ENCODE data around the gene ZNF330. TPM values are rescaled to one million over a fixed set of nuclear protein-coding genes. Genes with fewer than 3 reads are reported as not detected.

Gene ZNF330
- total and polyA plus RNA-seq, 10 donors, result 23.4 to 45.0 (median 36.1) TPM

- no peaks in the 10 kb centered on the region for H3K36me3 ChIP-seq
- H3K27me3 ChIP-seq (replicated peaks in 1 of 7), result no peaks in the 10 kb centered on the region
- no peak overlapping the region for H3K27ac ChIP-seq
- H3K4me1 ChIP-seq, result no peaks in the 10 kb centered on the region
- TF ChIP-seq POLR2AphosphoS5 (IDR thresholded peaks at IDR 0.05) (no peak), POLR2A (IDR thresholded peaks at IDR 0.05) (no peak), CTCF (IDR thresholded peaks at IDR 0.05 in 8 of 11, conservative IDR thresholded peaks at IDR 0.05 in 3 of 11) (no peak)
- no peak overlapping the region for H3K4me3 ChIP-seq
- intact Hi-C loops (cut with DNase I; ENCODE audit: low total_unique reads), result no loop called here
- 76 to 86% (median 81%) methylated on average over 1 to 2 of the region's 2 CpGs for WGBS, 5 donors
- H3K9me3 ChIP-seq, result peaks cover 0 to 5% (median 0%) of the 10 kb centered on the region in 8 donors
- DNase-seq, result no peak
Measured at GRCh38 chr4:141255016-141255415, 34.3 kb downstream of the ZNF330 start.

GRCh38 chr4:141258558-141258957, 37.9 kb downstream of the ZNF330 start:
- Histone ChIP-seq H3K27ac (no peak overlapping the region), H3K27me3 (replicated peaks in 1 of 7) (no peaks in the 10 kb centered on the region), H3K4me3 (no peak overlapping the region), H3K4me1 (no peaks in the 10 kb centered on the region), H3K36me3 (no peaks in the 10 kb centered on the region), H3K9me3 (no peaks in the 10 kb centered on the region)
- no peak for DNase-seq
- TF ChIP-seq POLR2A (IDR thresholded peaks at IDR 0.05) (no peak), POLR2AphosphoS5 (IDR thresholded peaks at IDR 0.05) (no peak), CTCF (IDR thresholded peaks at IDR 0.05 in 8 of 11, conservative IDR thresholded peaks at IDR 0.05 in 3 of 11) (no peak)
- intact Hi-C loops (cut with DNase I; ENCODE audit: low total_unique reads), result no loop called here

GRCh38 chr4:141275834-141276233, 55.1 kb downstream of the ZNF330 start:
- H3K27me3 ChIP-seq (replicated peaks in 1 of 7), result no peaks in the 10 kb centered on the region
- H3K4me3 ChIP-seq, result no peak overlapping the region
- H3K27ac ChIP-seq, result no peak overlapping the region
- TF ChIP-seq CTCF (IDR thresholded peaks at IDR 0.05 in 8 of 11, conservative IDR thresholded peaks at IDR 0.05 in 3 of 11), result no peak
- no peak for TF ChIP-seq POLR2AphosphoS5 (IDR thresholded peaks at IDR 0.05)
- TF ChIP-seq POLR2A (IDR thresholded peaks at IDR 0.05), result no peak
- intact Hi-C loops (cut with DNase I; ENCODE audit: low total_unique reads), result no loop called here
- H3K9me3 ChIP-seq, result no peaks in the 10 kb centered on the region
- H3K4me1 ChIP-seq, result no peaks in the 10 kb centered on the region
- no peak for DNase-seq
- no peaks in the 10 kb centered on the region for H3K36me3 ChIP-seq
- WGBS, 5 donors, result 34 to 54% (median 51%) methylated on average over 1 of the region's 1 CpG

- DNase-seq, result no peak
- Histone ChIP-seq H3K9me3 (no peaks in the 10 kb centered on the region), H3K27me3 (replicated peaks in 1 of 7) (no peaks in the 10 kb centered on the region), H3K36me3 (no peaks in the 10 kb centered on the region), H3K4me3 (no peak overlapping the region), H3K27ac (no peak overlapping the region), H3K4me1 (no peaks in the 10 kb centered on the region)
- TF ChIP-seq CTCF (IDR thresholded peaks at IDR 0.05 in 8 of 11, conservative IDR thresholded peaks at IDR 0.05 in 3 of 11) (no peak), POLR2AphosphoS5 (IDR thresholded peaks at IDR 0.05) (no peak), POLR2A (IDR thresholded peaks at IDR 0.05) (no peak)
- intact Hi-C loops (cut with DNase I; ENCODE audit: low total_unique reads), result no loop called here
- WGBS, 5 donors, result 88 to 99% (median 94%) methylated on average over 2 of the region's 2 CpGs
Measured at GRCh38 chr4:141283152-141283551, 62.5 kb downstream of the ZNF330 start.

Measured in spleen (tissue), 11 donors.